Activated T-cell treated with anti-CD3 and anti-CD28 coated beads for 48 hours (primary cell): ENCODE measurements around the gene MICOS13.

ENCODE experiments used
- DNase-seq: peaks from one replicate; pipeline ENCODE4 v3.0.0-alpha.2; 2020; ENCODE audit warnings: low read depth

MICOS13 gene

GRCh38 chr19:5687360-5688198, 7.3 kb upstream of the MICOS13 start:
- no peak for DNase-seq

GRCh38 chr19:5686647-5687359, 6.5 kb upstream of the MICOS13 start:
- peak; percentile 100 for DNase-seq

- DNase-seq = no peak
These were observed 6.0 kb upstream of the MICOS13 start for GRCh38 chr19:5686326-5686646.

- DNase-seq = no peak
These were observed 4.5 kb upstream of the MICOS13 start for GRCh38 chr19:5684694-5685430.

GRCh38 chr19:5683177-5683886, 3.0 kb upstream of the MICOS13 start:
- no peak for DNase-seq

GRCh38 chr19:5682107-5682482, 1.8 kb upstream of the MICOS13 start:
- DNase-seq = no peak

- no peak for DNase-seq
These were observed 1.2 kb upstream of the MICOS13 start for GRCh38 chr19:5681391-5682106.

- DNase-seq = no peak
These were observed 256 bp downstream of the MICOS13 start for GRCh38 chr19:5680084-5680436.

GRCh38 chr19:5679289-5680083, 830 bp downstream of the MICOS13 start:
- no peak for DNase-seq

- no peak for DNase-seq
These were observed 2.1 kb downstream of the MICOS13 start for GRCh38 chr19:5678071-5678718.

- DNase-seq = no peak
These were observed 2.7 kb downstream of the MICOS13 start for GRCh38 chr19:5677580-5677979.

- no peak for DNase-seq
These were observed 3.2 kb downstream of the MICOS13 start for GRCh38 chr19:5677136-5677535.

- DNase-seq = no peak
These were observed 3.6 kb downstream of the MICOS13 start for GRCh38 chr19:5676772-5677105.

GRCh38 chr19:5676105-5676771, 4.1 kb downstream of the MICOS13 start:
- no peak for DNase-seq

- no peak for DNase-seq
These were observed 5.6 kb downstream of the MICOS13 start for GRCh38 chr19:5674714-5675113.

GRCh38 chr19:5673752-5674151, 6.6 kb downstream of the MICOS13 start:
- DNase-seq = no peak

GRCh38 chr19:5672708-5673459, 7.4 kb downstream of the MICOS13 start:
- DNase-seq = no peak

- no peak for DNase-seq
These were observed 8.7 kb downstream of the MICOS13 start for GRCh38 chr19:5671600-5671999.

- DNase-seq = no peak
These were observed 11.1 kb downstream of the MICOS13 start for GRCh38 chr19:5669212-5669611.
